ENCODE results near the gene PRDM11.

Gene PRDM11

DNA sequence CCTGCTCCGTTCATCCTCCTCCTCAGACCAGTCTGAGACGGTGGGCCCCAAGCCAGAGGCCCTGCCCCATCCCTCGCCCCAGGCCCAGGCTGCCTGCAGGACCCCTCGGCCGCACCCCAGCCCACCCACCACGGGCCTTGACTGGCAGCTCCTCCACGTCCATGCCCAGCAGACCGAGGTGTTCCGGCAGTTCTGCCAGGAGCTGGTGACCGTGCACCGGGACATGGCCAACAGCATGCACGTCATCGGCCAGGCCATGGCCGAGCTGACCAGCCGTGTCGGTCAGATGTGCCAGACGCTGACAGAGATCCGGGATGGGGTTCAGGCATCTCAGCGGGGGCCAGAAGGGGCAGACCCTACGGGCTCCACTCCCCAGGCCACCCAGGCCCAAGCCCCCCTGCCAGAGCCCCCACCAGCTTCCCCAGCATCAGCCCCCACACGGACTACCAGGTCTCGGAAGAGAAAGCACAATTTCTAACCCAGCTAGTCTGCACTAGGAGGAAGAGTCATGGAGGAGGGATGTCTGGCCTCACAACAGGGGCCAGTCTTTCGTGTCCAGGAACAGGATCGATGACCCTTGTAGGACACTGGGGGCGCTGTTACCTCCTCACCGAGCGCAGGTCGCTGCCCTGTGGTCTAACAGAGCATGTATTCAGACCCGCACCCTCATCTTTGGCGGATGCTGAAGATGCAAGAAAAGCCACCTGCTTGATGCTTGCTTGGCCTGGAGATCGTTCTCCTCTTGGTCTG is 66.3 kb downstream of the PRDM11 start:
- no peak for DNase-seq

- DNase-seq: no peak
Observed at GRCh38 chr11:45213316-45213665, 66.9 kb downstream of the PRDM11 start.

DNA sequence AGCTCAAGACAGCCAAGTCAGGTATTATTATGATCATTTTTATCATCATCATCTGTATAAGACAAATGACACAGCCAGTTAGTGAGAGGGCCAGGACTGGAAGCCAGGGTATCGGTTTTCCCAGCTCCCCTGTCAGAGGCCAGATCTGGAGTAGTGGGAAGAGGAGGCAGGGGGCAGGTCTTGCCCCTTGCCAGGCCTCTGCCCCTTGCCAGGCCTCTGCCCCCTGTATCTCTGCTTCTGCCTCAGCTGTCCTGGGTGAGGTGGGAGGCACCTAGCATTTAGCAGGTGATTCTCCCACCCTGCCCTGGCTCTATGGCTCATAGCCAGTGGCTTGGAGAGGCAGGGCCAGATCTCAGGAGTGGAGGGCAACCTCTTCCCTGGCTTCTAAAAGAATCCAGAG is 67.3 kb downstream of the PRDM11 start:
- DNase-seq: no peak

DNA sequence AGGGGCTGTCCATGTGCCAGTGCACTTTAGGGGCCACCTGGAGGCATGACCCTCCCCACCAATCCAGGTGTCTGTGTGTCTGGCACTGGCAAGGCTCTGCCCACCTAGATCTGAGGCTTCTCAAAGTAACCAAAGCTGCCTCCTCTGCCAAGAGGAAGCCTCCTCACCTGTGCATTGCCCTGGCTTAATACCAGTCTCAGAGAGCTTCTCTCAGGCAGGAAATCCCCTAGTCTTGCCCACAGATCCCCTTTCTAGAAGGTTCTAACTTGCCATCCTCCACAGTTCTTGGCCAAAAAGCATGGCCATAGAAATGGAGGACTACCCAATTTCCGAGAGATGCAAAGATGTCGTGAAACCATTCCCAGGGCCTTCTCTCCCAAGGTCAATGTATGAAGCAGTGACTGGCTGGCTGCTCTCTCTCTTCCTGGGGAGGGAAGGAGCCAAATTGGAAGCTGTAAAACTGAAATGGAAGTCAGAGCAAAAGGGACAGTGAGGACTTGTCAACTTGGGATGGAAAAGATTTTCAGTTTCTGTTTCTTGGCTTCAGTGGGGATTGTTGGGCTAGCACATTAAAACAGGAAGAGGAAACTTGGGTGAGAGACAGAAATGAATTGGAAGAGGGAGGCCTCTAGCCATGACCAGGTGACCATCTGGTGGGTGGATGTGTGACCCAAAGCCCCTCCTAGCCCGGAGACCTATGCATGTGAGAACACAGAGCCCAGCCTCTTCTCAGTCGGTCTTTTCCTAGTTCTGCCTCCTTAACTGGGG is 68.8 kb downstream of the PRDM11 start:
- no peak for DNase-seq

- DNase-seq: no peak
Observed at GRCh38 chr11:45216031-45216430, 69.6 kb downstream of the PRDM11 start.

DNA sequence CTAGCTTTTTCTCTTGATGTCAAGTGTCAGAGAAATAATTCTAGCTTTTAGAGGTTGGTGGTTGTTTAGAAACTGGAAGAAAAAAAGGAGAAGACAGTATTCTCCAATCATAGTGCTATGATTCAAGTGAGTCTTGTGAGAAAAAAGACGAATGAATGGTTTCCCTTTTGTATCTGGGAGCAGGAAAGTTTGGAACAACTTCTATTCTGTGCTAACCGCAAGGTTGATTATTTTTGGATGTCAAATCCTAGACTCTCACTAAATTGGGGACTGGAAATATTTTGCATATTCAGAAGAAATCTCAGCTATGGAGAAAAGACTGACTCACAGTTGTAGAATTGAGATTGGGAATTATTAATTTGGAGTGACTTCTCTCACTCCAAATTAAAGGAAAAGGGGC is 70.5 kb downstream of the PRDM11 start:
- no peak for DNase-seq

DNA sequence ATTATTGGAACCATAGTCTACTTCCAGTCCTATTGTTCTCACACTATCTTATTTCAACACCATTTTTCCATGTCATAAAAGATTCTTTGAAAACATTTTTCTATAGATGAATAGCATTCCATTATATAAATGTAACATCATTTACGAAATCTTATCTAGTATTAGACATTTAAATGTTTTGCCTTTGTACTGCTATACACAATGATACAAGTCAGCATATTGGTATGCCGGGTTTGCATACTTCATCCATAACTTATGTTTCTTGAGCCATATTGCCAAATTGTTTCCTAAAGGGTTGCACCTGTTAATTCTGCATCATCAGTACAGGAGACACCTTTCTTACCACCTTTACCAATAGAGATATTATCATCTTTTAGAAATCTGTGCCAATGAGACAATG is 71.6 kb downstream of the PRDM11 start:
- no peak for DNase-seq

DNA sequence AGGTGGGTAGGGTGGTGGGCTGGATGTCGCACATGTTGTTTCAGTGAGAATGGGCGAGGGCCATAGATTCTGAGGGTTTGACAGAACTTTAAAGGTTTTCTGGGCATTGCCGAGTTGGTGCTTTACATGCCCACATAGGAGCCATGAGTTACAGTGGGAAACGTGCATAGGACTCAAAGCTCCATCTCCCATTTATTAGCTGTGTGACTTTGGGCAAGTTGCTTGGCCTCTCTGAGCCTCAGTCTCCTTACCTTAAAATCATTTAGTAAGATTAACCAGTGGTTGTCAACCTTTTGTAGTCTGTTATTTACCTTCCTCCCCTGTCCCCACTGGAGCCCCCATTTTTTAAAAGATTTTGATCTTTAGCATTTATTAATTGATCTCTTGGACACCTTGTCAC is 72.3 kb downstream of the PRDM11 start:
- no peak for DNase-seq

GRCh38 chr11:45219411-45219810 is 73.0 kb downstream of the PRDM11 start:
- no peak for DNase-seq

DNA sequence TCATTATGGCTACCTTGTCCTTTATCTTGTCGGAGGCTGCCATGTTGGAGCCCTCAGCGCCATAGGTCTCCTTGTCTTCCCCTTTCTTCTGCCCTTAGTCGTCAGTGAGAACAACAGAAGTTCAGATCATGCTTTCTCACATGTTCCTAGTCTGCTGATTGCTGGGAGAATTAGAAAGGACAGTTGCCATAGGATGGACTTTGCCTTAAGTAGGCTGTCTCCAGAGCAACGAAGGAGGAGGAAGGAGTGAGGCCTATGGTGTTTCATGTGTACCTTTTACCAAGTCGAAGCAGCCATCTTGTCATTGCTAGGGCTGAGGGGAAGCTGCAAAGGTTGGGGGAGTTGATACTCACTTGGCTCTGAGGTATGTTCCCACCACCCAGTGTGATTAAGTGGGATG is 77.1 kb downstream of the PRDM11 start:
- DNase-seq: no peak

GRCh38 chr11:45224766-45225165 is 78.3 kb downstream of the PRDM11 start:
- DNase-seq: no peak

DNA sequence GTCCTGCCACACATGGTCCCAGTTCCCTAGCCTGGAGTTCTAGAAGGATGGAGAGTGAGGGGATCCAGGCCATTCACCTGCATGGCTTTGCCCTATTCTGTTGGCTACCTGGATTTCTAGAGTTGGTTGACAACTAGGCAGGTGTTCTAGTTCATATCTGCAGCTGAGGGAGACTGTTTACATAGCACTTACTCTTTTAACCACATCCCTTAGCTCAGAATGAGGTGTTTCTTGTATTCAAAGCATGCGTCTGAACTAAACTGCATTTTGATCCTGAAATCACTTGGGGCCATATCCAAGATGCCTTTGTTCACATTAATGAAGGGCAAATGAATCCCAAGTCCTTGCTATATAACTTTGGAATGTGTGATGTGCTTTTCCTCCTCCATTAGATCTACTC is 78.8 kb downstream of the PRDM11 start:
- no peak for DNase-seq

DNA sequence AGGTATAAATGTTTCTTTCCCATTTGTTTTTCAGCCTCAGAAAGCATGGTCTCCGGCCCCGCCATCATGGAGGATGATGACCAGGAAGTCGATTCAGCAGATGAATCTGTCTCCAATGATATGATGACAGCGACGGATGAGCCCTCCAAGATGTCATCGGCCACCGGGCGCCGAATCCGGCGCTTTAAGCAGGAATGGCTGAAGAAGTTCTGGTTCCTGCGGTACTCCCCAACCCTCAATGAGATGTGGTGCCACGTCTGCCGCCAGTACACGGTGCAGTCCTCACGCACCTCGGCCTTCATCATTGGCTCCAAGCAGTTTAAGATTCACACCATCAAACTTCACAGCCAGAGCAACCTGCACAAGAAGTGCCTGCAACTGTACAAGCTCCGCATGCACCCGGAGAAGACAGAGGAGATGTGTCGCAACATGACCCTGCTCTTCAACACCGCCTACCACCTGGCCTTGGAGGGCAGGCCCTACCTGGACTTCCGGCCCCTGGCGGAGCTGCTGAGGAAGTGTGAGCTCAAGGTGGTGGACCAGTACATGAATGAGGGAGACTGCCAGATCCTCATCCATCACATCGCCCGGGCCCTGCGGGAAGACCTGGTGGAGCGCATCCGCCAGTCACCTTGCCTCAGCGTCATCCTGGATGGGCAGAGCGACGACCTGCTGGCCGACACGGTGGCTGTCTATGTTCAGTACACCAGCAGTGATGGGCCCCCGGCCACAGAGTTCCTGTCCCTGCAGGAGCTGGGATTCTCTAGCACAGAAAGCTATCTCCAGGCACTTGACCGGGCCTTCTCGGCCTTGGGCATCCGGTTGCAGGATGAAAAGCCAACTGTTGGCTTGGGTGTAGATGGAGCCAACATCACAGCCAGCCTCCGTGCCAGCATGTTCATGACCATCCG is 79.8 kb downstream of the PRDM11 start:
- DNase-seq: no peak

DNA sequence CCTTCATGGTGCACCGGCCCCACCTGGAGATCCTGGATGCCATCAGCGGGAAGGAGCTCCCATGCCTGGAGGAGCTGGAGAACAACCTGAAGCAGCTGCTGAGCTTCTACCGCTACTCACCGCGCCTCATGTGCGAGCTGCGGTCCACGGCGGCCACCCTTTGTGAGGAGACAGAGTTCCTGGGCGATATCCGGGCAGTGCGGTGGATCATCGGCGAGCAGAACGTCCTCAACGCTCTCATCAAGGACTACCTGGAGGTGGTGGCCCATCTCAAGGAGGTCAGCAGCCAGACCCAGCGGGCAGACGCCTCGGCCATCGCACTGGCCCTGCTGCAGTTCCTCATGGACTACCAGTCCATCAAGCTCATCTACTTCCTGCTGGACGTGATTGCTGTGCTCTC is 80.5 kb downstream of the PRDM11 start:
- no peak for DNase-seq

GRCh38 chr11:45227836-45228235 is 81.4 kb downstream of the PRDM11 start:
- DNase-seq: no peak

DNA sequence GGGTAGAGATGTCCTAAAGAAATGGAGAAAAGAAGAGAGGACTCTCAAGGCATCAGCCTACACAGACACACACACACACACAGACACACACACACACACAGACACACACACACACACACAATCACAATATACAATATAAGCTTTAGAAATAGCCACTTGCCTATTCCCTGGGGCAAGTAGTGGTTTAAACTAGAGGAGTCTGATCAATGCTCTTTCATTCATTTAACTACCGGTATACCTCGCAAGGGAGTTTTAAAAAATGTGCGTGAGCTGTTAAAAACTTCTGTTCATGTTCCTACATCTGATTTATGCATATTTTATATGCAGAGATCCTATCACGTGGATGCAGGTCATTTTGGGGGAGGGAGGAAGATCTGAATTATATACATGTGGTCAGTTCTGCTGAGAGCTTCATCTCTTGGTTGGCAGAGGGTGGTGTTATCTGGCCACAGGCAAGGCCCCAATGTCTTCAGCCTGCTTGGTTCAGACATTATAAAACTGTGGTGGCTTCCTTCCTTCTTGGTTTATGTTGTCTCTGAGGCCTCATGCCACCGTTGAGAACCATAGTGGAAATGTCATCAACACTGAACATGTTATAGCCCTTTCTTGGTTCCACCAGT is 83.1 kb downstream of the PRDM11 start:
- DNase-seq: no peak

- no peak for DNase-seq
Observed at GRCh38 chr11:45232341-45233080, 86.1 kb downstream of the PRDM11 start.

DNA sequence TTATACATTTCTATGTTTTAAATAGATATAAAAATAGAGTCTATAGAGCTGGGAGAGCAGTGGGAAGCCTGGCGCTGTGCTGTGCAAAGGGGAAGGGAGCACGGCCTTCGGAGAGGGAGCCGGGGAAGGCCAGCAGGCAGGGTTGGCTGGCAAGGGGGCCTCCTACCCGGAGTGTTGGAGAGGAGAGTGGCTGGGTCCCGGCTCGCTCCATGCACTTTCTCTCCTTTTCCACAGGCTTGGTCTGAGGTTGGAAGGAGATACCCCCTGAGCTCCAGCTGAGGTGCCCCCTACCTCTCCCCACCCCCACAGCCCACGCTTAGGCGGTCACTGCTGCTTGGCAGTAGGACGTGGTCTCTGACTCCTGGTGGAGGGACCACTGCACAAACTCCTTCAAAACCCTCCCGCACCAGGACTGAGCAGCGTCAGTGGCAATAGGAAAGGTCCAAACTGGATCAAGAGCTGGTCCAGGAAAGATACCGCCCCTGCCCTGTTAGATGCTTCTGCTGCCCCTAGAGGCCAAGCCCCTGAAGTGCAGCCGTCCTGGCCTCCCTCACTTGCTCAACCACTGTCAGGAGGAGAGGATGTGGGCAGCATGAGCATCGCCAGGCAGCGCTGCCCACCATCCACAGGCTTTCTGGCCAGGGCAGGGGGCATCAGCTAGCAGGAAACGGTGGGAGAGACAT is 86.8 kb downstream of the PRDM11 start:
- DNase-seq: peak; percentile 54

- DNase-seq: no peak
Observed at GRCh38 chr11:45233804-45234170, 87.3 kb downstream of the PRDM11 start.

GRCh38 chr11:45234306-45235006 is 88.0 kb downstream of the PRDM11 start:
- DNase-seq: no peak

- DNase-seq: no peak
Observed at GRCh38 chr11:45237711-45238315, 91.4 kb downstream of the PRDM11 start.
